ENCODE results near the gene STK10.

DNA sequence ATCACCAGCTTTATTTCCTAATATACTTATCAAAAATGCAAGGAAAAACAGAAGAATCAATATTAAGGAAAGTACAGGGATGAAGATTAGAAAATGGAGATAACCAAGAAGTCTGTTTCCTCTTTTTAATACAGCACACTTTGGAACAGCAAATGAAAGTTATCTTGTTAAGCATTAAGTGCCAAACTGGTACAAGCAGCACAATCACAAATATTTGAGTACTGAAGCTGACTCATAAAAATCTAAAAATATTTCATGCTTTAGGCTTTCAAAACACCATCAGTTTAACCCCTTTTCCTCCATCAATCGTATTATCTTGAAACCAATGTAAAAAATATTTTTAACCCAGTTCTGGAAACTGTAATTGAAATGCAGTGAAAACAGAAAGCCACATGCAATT is 184.3 kb downstream of the STK10 start:
- no peak for TF ChIP-seq POLR2A (IDR thresholded peaks at IDR 0.05)
- TF ChIP-seq, protein P1, sequence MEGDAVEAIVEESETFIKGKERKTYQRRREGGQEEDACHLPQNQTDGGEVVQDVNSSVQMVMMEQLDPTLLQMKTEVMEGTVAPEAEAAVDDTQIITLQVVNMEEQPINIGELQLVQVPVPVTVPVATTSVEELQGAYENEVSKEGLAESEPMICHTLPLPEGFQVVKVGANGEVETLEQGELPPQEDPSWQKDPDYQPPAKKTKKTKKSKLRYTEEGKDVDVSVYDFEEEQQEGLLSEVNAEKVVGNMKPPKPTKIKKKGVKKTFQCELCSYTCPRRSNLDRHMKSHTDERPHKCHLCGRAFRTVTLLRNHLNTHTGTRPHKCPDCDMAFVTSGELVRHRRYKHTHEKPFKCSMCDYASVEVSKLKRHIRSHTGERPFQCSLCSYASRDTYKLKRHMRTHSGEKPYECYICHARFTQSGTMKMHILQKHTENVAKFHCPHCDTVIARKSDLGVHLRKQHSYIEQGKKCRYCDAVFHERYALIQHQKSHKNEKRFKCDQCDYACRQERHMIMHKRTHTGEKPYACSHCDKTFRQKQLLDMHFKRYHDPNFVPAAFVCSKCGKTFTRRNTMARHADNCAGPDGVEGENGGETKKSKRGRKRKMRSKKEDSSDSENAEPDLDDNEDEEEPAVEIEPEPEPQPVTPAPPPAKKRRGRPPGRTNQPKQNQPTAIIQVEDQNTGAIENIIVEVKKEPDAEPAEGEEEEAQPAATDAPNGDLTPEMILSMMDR (IDR thresholded peaks at IDR 0.05 in 4 of 5, conservative IDR thresholded peaks at IDR 0.05 in 1 of 5): no peak
